SIG-M5 treated with dmso at 0.1 percent for 504 hours (cell line): Measurements from ENCODE around the gene EMID1.

ENCODE experiments used
- DNase-seq: peaks from one replicate; lab custom pipeline; 2025; ENCODE audit not compliant: unreplicated experiment; lab: John Stamatoyannopoulos, UW

The EMID1 gene

DNA sequence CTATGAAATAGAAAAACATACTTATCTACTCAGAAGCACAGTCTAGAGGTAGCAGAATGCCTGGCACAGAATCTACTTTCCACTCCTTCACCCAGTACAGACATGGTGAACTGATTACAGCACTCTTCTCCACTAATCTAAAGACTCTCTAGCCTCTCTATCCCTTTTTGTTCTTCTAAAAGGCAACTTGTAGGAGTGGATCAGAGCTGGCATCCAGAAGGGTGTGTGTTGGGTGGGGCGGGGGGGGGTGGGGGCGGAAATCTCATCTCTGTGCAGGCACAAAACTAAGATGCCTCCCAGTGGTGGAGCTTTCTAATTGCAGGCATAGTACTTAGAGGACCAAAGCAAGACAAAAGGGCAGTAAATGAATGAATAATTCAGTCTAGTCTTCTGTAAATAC is 11.5 kb upstream of the EMID1 start:
- no peak for DNase-seq

DNA sequence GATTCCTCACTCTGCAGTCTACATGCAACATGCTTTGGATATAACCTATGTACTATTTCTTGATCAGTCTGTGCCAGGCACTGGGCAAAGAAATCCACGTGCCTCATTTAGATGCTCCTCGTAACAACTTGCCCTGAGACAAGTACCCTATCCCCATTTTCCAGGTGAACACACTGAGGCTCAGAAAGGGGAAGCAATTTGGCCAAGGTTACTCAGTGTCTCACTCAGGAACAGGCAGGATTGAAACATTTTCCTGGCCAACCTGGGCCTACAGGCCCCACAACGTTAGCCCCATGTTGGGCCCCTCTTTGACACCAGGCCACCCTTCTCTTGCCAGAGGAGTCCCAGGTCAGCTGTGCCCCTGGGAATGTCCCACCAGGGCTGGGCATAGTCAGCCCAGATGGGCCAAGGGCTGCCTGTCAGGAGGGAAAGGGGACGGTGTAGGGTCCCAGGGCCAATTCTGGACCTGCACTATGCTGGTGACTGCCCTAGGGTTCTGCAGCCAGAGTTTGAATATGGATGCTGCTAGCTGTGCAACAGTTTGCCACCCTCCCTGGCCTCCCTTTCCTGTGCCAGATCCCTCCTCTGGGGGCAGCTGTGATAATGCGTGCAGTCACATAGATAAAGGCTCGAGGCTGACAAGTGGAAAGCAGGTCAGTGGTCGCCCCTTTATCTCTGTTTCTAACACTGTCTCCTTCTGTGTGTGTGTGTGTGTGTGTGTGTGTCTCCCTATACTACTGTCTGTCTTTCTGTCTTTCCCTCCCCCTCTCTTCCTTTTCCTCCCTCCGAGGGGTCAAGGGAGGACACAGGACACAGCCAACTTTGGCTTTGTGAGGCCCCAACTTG is 10.4 kb upstream of the EMID1 start:
- DNase-seq, result no peak

DNA sequence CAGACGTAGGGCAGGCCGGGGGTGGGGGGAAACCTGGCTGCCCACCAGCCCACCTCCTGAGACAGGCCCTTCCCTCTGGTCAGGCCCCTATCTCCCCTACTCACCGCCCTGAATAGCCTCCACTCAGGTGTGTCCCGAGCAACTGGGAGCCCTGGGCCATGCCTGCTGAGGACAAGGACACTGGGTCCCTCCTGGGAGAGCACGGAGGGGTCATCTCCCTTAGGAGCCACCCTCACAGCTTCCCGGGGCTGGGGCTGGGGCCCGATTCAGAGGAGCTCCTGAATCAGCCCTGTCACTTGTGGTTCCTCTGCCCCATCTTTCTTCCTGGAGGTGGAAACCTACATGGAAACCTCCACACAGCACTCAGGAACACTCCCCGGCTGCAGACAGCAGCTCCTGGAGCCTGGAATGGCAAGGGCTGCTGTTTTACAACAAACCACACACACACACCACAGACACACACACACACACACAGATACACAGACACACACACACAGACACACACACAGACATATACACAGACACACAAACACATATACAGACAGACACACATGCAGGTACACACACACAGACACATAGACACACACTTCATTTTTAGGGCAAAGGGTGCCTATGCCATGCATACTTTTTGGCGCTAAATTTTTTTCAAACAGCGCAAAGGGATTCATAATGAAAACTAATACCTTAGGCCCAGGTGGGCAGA is 9.6 kb upstream of the EMID1 start:
- DNase-seq, result no peak

DNA sequence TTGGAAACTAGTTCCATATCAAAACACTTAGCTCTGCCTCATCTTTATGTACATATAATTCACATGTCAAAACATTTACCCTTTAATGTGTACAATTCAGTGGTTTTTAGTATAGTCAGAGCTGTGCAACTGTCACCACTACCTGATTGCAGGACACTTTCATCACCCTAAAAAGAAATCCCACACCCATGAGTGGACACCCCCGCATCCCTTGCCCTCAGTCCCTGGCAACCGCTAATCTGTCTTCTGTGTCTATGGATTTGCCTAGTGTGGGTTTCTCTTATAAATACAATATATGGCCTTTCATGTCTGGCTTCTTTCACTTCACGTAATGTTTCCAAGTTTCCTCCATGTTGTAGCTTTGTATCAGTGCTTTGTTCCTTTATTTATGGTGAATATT is 8.6 kb upstream of the EMID1 start:
- DNase-seq, result no peak

DNA sequence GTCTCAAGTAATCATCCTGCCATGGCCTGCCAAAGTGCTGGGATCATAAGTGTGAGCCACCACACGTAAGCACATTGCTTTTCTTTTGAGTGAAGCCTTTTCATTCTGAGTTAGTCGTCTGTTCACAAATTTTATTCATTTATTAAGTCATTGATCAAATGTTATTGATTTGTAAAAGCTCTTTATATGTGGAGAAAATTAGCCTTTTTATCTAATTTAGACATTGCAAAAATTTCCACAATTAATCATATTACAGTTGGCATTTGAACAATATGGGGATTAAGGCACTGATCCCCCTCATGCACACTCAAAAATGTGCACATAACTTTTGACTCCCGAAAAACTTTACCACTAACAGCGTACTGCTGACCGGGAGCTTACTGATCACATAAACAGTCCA is 7.5 kb upstream of the EMID1 start:
- no peak for DNase-seq

DNA sequence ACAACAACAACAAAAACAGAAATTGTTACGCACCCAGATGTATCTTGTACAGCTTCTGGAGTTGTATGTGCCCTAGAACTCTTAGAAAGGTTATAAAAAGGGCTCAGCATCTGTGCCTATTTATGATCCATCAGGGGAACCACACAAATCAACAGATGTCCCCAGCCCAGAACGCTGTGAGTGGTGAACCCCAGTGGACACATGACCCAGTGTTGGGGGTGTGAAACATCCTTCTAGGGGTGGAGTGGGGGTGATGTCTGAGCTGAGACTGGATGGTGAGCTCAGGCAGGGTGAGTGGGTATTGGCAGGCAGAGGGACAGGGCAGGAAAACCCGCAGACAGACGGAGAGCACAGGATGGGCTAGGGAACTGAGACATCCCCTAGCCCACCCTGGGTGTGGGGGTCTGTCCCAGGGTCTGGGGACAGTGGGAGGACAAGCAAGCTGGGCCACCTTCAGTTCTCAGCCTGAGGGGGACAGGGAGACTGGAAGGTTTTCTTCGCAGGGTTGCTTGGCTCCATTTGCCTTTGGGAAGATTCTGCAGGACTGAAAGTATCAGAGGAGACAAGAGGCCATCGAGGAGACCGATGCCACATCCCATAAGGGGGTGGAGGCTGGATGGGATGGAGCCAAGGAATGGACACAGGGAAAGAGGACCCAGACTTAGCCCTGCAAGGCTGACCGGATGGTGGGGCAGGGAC is 5.8 kb upstream of the EMID1 start:
- no peak for DNase-seq

DNA sequence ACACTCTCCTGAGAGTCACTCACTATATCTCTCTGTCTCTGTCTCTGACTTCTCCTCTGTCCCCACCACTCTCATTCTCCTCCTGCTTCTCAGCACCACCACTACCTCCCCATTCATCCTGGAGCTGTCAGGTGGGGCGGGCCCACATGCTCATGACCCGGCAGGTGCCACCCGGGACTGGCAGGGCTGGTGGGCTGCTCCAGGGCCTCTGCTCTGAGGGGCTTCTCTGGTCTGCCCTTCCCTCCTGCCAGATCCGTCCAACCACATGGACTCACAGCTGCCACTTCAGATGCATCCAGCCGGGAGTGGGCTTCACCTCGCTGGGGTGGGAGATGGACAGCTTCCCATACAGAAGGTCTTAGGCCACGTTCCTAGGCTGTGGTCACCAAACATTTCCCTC is 4.8 kb upstream of the EMID1 start:
- no peak for DNase-seq

DNA sequence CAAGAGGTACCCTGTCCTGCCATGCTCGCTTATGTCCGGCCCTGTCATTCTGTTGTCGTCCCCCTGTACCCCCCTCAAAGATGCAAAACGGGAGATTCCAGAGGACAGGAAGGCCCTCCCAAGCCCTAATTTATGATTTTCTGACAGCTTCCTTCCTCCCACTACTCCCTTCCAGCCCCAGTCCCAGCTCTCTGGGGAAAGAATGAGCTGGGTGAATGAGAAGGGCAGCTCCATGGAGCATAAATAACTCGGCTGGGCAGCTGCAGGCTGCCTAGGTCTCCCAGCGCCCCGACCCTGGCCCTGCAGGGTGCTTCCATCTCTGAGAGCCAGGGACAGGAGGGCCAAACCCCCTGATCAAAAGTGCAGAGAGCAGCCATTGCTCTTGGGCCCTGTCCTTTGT is 3.9 kb upstream of the EMID1 start:
- DNase-seq, result no peak

DNA sequence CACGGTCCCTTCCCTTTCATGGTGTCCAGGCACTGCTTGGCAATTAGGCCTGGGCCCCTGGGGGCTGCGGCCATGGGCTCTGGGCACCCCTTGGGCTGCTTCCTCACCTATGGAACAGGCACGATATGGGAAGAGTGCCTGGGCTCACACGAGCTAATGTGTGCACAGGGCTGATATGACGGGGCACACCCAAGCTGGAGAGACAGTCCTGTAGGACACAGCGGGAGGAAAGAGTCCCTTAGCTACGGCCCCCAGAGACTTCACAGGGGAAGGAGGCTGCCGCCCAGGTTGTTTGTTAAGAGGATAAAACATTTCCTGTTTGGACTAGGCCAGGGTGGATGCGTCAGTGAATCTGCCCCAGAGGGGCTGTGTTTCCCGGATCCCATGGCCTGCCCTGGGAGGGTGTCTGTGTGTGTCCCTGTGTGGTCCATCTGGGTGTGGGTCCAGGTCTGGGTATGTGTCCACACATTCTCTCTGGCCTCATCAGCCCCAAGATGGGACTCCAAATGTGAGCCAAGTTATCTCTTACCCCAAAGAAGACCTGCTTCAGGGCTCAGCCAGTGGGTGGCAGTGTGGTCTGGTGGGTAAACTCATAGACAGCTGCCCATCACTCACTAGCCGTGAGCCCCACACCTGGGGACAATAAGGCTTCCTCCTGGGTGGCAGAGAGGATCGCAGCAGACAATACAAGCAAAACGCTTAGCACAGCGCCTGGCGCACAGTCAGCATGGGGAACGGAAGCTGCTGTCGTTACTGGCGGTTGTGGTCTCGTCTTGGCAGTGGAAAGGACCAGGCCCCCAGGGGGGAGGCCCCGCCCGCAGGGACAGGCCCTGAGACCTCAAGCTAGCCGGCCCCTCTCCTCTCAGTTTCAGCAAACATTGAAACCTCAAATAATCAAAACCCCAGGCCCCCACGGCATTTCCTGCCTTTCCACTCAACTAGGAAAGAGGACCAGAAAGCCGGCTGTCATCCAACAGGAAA is 3.2 kb upstream of the EMID1 start:
- DNase-seq, result peak; percentile 61

DNA sequence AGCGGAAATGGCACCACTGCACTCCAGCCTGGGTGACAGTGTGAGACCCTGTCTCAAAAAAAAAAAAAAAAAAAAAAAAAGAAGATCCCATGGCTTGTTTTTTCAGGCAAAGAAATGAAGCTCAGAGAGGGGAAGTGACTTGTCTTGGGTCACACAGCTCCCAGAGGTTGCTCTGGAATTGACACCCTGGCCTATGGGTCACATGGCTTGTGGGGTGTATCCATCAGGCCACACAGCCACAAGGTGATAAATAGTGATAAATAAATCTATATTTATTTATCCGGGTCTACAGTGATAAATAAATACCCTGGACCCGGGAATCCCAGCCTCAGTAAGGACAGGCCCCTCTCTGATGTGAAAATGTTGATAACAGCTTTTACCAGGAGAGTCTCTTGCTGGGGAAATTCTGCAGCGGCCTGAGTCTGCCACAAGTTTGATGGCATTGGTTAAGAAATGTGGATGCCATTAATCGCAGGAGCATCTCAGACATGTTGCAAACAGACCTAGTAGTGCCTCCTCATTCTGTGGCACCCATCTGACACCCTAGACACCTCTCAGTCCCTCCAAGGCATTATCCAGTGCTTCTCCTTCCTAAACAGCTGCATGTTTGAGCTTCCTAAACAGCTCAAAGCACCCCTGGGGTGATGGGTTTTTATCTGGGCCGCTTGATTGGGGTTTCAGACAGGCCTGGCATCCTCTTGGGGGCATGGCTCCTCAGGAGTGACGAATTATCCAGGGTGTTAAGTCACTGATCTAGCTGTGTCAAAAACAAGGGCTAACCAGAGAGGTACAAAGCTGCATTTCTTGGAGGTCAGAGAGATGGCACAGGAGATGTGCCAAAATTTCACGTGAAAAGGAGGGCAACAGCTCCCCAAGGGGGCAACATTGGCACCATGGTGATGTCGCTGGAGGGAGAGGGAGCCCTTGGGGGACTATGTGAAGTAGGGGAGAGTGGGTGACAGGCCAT is 1.9 kb upstream of the EMID1 start:
- DNase-seq, result no peak

DNA sequence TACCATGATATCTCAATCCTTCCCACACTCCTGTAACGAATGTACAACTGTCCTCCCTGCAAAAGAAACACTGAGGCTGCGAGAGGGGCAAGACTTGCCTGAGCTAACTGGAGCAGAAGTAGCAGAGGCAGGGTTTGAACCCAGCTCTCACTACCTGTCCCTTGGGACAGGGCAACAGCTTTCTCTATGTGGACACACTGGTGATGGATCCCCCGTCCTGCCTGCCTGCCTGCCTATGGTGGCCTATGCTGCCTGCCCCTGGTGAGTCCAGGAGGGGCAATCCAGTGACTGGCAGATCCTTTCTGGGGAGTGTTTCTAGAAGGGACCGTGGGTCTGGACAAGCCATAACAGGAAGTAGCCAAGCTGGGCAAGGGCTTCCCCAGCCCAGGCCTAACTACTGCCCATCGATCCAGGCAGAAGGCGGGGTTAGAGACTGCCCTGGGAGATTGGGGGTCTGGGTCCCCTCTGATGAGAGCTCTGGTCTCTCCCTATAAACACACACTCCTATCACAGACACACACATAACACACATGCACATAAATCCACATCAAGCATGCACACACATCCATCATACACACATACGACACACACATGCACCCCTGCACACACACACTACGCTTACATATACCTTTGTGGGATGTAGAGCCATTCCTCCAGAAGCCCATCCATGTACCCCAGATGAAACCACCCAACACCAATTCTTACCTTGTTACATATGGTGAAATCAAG is 1.1 kb upstream of the EMID1 start:
- DNase-seq, result no peak

DNA sequence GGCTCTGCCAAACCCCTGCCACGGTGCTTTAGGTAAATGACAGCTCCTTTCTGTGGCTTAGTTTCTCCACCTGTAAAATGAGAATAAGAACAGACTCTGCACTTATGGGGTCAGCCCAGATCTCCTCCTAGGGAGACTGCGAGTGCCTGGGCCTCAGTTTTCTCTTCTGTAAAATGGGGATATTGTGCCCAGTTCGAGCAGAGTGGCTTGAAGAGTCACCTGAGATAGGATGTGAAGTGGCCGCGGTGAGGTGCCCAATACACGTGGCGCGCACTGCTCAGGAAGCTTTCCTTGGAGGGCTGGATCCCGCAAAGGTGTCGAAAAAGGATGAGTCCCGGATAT is 473 bp upstream of the EMID1 start:
- no peak for DNase-seq

DNA sequence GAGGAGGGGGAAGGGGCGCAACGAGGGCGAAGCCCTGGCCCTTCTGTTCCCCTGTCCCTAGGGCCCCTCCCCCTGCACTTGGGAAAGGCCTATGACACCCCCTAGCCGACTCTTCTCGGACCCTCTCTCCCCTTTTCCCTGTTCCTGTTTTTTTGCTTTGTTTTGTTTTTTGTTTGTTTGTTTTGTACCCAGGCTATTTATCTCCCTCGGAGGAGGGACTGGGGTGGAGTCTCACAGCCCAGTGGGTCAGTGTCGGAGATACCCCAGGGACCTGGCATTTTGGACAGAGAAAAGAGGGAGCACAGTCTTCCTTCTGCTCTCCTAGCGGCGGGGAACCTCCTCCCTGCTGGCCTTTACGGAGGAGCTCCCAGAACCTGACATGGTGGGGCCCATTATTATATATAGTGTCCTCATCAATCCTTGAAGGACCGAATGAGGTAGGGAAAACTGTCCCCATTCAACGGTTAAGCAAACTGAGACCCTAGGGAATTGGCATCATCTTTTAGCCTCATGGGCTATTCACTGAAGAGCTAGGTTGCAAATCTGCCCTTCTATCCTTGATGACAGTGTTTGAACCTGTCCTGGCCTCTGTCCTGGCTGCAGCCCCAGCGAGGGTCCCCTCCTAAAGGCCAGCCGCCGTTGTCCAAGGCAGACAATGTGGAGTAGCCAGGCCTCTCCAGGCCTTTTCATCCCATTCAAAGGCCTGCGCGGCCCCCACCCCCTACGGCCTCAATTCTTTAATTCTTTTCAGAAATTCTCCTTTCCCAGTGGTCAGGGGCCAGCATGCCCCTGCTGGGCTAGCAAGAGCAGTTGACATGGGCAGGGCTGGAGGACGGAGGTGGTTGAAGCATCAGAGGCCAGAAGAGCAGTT is 911 bp downstream of the EMID1 start:
- DNase-seq, result no peak

DNA sequence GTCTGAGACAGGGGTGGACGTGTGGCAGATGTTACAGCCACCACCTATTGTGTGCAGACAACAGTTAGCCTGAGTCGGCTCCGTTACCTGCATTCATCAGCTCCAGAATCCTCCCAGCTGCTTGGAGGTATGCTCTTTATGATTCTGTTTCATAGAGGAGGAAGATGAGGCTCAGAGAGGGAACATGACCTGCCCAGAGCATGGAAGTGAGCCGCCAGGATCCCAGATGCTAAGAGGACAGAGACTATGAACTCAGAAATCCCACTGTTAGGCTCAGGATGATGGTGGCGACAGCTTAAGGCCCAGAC is 1.5 kb downstream of the EMID1 start:
- DNase-seq, result no peak

DNA sequence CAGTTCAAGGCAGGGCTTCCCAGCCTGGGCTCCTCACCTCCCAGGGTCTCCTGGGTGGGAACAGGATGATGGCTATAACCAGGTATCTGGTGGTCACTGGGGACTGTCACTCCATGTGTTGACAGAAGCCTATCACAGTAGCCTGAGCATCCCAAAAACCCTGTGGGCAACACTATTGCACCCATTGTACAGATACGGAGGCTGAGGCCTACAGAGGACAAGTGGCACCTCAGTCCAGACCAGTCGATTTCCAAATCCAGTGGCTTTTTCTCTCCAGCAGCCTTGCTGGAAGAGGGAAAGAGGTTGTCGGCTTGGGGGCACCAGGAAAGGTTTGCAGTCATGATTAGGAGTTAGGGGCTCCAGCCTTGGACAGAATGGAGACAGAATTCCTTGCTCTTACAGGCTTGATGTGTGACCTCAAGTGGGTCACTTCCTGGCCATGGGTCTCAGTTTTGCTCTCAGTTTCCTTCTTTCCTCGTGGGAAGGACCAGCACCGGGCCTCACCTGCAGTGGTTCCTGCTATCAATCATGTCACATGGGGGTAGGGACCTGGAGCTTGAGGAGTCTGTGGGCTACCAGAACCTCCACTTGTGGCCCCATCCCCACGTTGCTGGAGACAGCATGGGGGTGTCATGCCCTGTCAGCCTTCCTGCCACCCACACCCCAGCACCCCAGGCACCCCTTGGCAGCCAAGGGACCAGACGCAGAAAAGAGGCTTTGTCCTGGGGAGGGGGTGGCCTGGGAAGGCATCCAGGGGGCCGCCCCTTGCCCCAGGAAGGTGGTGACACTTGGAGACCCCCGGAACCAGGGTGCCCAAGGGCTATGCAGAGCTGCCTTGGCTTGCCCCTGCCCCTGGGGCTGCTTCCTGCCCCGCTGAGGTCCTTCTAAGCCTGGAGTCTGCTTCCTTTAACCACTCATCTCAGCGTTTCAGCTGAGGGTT is 2.1 kb downstream of the EMID1 start:
- no peak for DNase-seq

DNA sequence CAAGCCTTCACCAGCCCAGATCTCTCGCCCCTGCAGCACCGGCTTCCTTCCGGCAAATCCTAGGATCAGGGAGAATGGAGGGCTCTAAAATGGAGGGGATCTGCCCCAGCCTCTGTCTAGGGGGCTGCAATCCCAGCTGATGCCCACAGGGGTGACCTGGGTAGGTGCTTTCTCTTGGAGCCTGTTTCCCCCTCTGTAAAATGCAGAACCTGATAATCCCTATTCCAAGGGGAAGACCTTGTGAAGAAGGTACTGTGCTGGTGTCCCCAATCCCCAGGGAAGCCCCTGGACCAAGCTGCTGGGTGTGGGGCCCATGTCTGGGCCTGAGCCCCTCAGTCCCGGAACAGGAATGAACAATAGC is 2.8 kb downstream of the EMID1 start:
- no peak for DNase-seq

DNA sequence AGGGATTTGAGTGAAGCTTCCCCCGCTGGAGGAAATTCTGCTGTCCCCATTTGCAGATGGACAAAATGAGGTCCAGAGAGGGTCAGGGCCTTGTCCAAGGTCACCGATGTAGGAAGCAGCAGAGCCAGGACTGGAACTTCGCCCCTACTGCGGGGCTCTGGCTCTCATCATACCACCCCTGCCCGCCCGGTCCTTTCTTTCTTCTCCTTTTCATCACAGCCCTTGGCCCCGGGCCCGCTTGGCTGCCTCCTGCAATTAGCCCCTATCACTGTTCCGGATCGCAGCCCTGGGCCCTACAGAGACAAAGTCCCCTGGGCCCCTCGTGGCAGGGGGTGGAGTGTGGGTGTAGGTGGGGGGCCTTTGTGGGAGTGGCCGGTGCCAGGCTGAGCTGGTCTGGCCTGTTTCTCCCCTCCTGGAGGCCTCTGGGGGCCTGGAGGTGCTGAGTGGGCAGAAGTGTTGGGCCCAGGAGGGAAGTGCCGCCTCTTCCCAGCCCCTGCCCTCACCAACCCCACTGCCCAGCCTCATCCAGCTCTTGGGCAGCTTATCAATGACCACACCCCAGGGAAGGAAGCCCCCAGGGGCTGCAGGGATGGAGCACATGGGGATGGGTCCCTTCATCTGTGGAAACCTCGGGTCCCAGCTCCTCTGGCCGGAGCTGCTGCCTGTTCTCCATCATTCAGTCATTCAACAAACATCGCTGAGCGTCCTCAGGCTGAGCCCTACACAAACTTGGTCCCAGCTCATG is 3.4 kb downstream of the EMID1 start:
- no peak for DNase-seq
